GM12878 (cell line): ENCODE measurements around the gene ASGR2.
"Not testable (repeated sequence)": the region's sequence is repeated elsewhere in the genome, so short reads cannot be mapped to it uniquely, and the experiment has no call there.

Experiments
- EP300 ChIP-seq, 2 experiments: fragments of 150-350 bp in 1 of 2; IDR thresholded peaks; 2 replicates each; pipeline ENCODE4 v1.6.1; 2011 to 2012; ENCODE audit warnings: low read depth in 2 of 2, low read length in 2 of 2, borderline replicate concordance in 1 of 2, improper control_type of control experiment in 1 of 2, inconsistent platforms in 1 of 2; ENCODE audit not compliant: control insufficient read depth in 1 of 2
- GABPA ChIP-seq: IDR thresholded peaks from 2 replicates; pipeline ENCODE4 v1.6.1; 2014; ENCODE audit warnings: antibody characterized with exemption, low read depth, mild to moderate bottlenecking, inconsistent platforms
- KLF5 ChIP-seq: fragments of 450-650 bp; IDR thresholded peaks from 2 replicates; pipeline ENCODE4 v1.6.1; 2014; ENCODE audit warnings: mild to moderate bottlenecking; ENCODE audit not compliant: partially characterized antibody
- POLR2AphosphoS5 ChIP-seq: IDR thresholded peaks from 2 replicates; pipeline ENCODE4 v1.6.1; 2011; ENCODE audit warnings: mild to moderate bottlenecking, low read length, inconsistent platforms
- SREBF2 ChIP-seq: IDR thresholded peaks from 2 replicates; pipeline ENCODE4 v1.6.1; 2012; ENCODE audit warnings: mild to moderate bottlenecking, low read length
- TF ChIP-seq, protein P1 (sequence below), 3 experiments: IDR thresholded peaks in 2 of 3; conservative IDR thresholded peaks in 1 of 3; 2 replicates each; pipeline ENCODE4 v1.5.1; 2011; ENCODE audit warnings: low read depth in 3 of 3, low read length in 3 of 3, mild to moderate bottlenecking in 3 of 3, control low read depth in 2 of 3, moderate library complexity in 2 of 3, inconsistent platforms in 1 of 3, mixed read lengths in 1 of 3; ENCODE audit not compliant: control insufficient read depth in 2 of 3, insufficient read depth in 1 of 3; ENCODE audit errors: extremely low read depth in 1 of 3
- TF ChIP-seq, protein P2 (sequence below): IDR thresholded peaks from 2 replicates; pipeline ENCODE4 v1.6.1; 2012; ENCODE audit warnings: low read depth, low read length, improper control_type of control experiment

DNA sequence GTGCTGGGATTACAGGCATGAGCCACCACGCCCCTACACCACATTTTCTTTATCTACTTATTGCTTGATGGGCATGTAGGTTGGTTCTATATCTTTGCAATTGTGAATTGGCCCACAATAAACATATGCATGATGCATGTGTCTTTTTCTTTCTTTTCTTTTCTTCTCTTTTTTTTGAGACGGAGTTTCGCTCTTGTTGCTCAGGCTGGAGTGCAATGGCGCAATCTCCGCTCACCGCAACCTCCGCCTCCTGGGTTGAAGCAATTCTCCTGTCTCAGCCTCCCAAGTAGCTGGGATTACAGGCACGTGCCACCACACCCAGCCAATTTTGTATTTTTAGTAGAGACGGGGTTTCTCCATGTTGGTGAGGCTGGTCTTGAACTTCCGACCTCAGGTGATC lies 43.8 kb upstream of the ASGR2 start:
- TF ChIP-seq, protein P1, sequence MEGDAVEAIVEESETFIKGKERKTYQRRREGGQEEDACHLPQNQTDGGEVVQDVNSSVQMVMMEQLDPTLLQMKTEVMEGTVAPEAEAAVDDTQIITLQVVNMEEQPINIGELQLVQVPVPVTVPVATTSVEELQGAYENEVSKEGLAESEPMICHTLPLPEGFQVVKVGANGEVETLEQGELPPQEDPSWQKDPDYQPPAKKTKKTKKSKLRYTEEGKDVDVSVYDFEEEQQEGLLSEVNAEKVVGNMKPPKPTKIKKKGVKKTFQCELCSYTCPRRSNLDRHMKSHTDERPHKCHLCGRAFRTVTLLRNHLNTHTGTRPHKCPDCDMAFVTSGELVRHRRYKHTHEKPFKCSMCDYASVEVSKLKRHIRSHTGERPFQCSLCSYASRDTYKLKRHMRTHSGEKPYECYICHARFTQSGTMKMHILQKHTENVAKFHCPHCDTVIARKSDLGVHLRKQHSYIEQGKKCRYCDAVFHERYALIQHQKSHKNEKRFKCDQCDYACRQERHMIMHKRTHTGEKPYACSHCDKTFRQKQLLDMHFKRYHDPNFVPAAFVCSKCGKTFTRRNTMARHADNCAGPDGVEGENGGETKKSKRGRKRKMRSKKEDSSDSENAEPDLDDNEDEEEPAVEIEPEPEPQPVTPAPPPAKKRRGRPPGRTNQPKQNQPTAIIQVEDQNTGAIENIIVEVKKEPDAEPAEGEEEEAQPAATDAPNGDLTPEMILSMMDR (IDR thresholded peaks at IDR 0.05 in 2 of 3, conservative IDR thresholded peaks at IDR 0.05 in 1 of 3; ENCODE audit: control insufficient read depth in 2 of 3, extremely low read depth in 1 of 3, insufficient read depth in 1 of 3, low read depth in 3 of 3, low read length in 3 of 3): not testable (repeated sequence)
- TF ChIP-seq POLR2AphosphoS5; GABPA; SREBF2; EP300 (IDR thresholded peaks at IDR 0.05; ENCODE audit: borderline replicate concordance in 1 of 2, control insufficient read depth in 1 of 2, low read depth in 2 of 2, low read length in 2 of 2); KLF5: not testable (repeated sequence)
- TF ChIP-seq, protein P2, sequence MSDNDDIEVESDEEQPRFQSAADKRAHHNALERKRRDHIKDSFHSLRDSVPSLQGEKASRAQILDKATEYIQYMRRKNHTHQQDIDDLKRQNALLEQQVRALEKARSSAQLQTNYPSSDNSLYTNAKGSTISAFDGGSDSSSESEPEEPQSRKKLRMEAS: not testable (repeated sequence)
